Measurements from ENCODE around the gene MTCH1. TPM values are rescaled to one million over a fixed set of nuclear protein-coding genes. Genes with fewer than 3 reads are reported as not detected.

MTCH1 gene
- total and polyA plus RNA-seq, 10 of the 15 experiments (the other 5 are each of a cell fraction or from before 2014, with no cell fraction given), result 7.2 to 128 (median 85.2) TPM

GRCh38 chr6:36985808-36986703, at the start of gene MTCH1 (continued):
- TF ChIP-seq ZNF687 (IDR thresholded peaks at IDR 0.05) (peak; percentile 65), HDGF (IDR thresholded peaks at IDR 0.05) (no peak)

GRCh38 chr6:37033819-37034795, 48.1 kb upstream of the MTCH1 start:
- FAIRE-seq (no peak), DNase-seq (ENCODE audit: low read depth, low spot score) (no peak), ATAC-seq (no peak)
- in situ Hi-C loops (cut with MboI), result no loop called here
- no peak overlapping the region for H3K9ac ChIP-seq (ENCODE audit: control insufficient read depth, insufficient read depth, low read length)
- H3K9me3 ChIP-seq (replicated peaks; ENCODE audit: control insufficient read depth, insufficient read depth, low read length), result no peaks in the 10 kb centered on the region; the same call in 2 of the 3 replicates
- ChIA-PET RAD21 (ENCODE audit: unreplicated experiment) (interaction anchor here (0.5 to 1.3 kb wide), 3 partner anchors 138 to 543 kb away, joined by 3 read pairs; no protein-coding TSS in a partner anchor), SMC1A (ENCODE audit: uncharacterized antibody, unreplicated experiment) (interaction anchor here (1.2 to 1.7 kb wide), 3 partner anchors 17 to 176 kb away, joined by 3 to 6 read pairs (median 3); no protein-coding TSS in a partner anchor), CTCF (interaction anchor here (0.8 to 2.5 kb wide), 10 partner anchors 10 to 175 kb away, joined by 3 to 10 read pairs (median 4); partner anchors contain the start of gene C6orf89), POLR2A (no interaction called here)
- H3K4me3 ChIP-seq, result no peak overlapping the region
- H2AFZ ChIP-seq (ENCODE audit: control insufficient read depth, low read depth, low read length), result no peak overlapping the region
- no peak overlapping the region for H3K27ac ChIP-seq (ENCODE audit: control insufficient read depth, insufficient read depth)
- H3K4me2 ChIP-seq (ENCODE audit: control insufficient read depth, insufficient read depth), result no peak overlapping the region
- no peaks in the 10 kb centered on the region for H3K79me2 ChIP-seq (ENCODE audit: control insufficient read depth, insufficient read depth, low read length)
- intact Hi-C loops (cut with micrococcal nuclease; ENCODE audit: unreplicated experiment), result no loop called here
- BruUV-seq (replicated peaks), result no TSS peak
- H3K4me1 ChIP-seq (ENCODE audit: control insufficient read depth, insufficient read depth, low read length), result no peaks in the 10 kb centered on the region
- peaks cover 0 to 5% of the 10 kb centered on the region in 2 experiments; a peak in 2 of 4 replicates for H3K36me3 ChIP-seq (ENCODE audit: control insufficient read depth in 2 of 2, insufficient read depth in 2 of 2, low read length in 1 of 2)
- WGBS (ENCODE audit: insufficient coverage, insufficient replicate concordance, low lambda C conversion rate, missing lambda C conversion rate), result 66% methylated on average over 8 of the region's 8 CpGs
- H4K20me1 ChIP-seq (ENCODE audit: control insufficient read depth, insufficient read depth), result no peaks in the 10 kb centered on the region
- no peaks in the 10 kb centered on the region for H3K27me3 ChIP-seq (replicated peaks in 1 of 2; ENCODE audit: control insufficient read depth in 2 of 2, insufficient read depth in 2 of 2, low read length in 1 of 2)
- no peak for TF ChIP-seq EZH2 (IDR thresholded peaks at IDR 0.05; ENCODE audit: borderline replicate concordance, control insufficient read depth, low read depth, low read length)
- no peak for TF ChIP-seq HSF1 (IDR thresholded peaks at IDR 0.05; ENCODE audit: low read depth, low read length)
- TF ChIP-seq CBX5 (IDR thresholded peaks at IDR 0.05; ENCODE audit: low read depth), result no peak
- no peak for TF ChIP-seq RELB (IDR thresholded peaks at IDR 0.05; ENCODE audit: low read depth)
- no peak for TF ChIP-seq LARP7 (IDR thresholded peaks at IDR 0.05)
- TF ChIP-seq EED (IDR thresholded peaks at IDR 0.05; ENCODE audit: low read depth), result no peak
- no peak for TF ChIP-seq JUNB (IDR thresholded peaks at IDR 0.05)
- TF ChIP-seq POLR2A (IDR thresholded peaks at IDR 0.05; ENCODE audit: low read depth, low read length), result no peak
- TF ChIP-seq STAT3 (IDR thresholded peaks at IDR 0.05; ENCODE audit: low read depth, low read length), result no peak
- TF ChIP-seq RFX5 (IDR thresholded peaks at IDR 0.05; ENCODE audit: low read depth, low read length), result no peak
- TF ChIP-seq TAF1 (IDR thresholded peaks at IDR 0.05; ENCODE audit: borderline replicate concordance, low read depth, low read length), result no peak
